ENCODE results near the gene TRMT1. TPM values are rescaled to one million over a fixed set of nuclear protein-coding genes. Genes with fewer than 3 reads are reported as not detected.

The TRMT1 gene
- polyA plus RNA-seq, 3 donors = 14.5 to 94.7 (median 14.5) TPM

DNA sequence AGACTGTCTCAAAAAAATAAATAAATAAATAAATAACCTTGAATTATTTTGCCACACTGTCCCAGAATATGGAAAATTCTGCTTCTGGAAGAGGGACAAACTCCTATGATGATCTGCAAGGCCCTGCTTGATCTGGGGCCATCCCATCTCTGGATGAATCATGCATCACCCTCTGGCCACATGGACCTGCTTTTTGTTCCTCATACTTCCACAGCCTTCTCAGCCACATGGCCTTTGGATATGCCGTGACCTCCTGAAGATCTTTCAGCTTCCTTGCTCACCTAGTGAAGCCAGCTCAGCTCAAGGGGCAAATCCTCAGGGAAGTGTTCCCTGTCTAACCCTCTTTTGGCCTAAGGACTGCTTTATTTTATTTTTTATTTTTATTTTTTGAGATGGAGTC lies 44.0 kb upstream of the TRMT1 start:
- TF ChIP-seq CTCF (IDR thresholded peaks at IDR 0.05) = no peak
- Mint-ChIP-seq H3K27me3 (ENCODE audit: low read depth in 3 of 3) (peaks cover 0 to 1% (median 0%) of the 10 kb centered on the region in 3 donors), H3K4me1 (peaks cover 67% of the 10 kb centered on the region), H3K36me3 (no peaks in the 10 kb centered on the region), H3K27ac (peak overlapping the region in 1 of 7 donors; percentile 35), H3K4me3 (no peak overlapping the region), H3K9me3 (peaks cover 0 to 5% (median 0%) of the 10 kb centered on the region in 7 donors)
- Histone ChIP-seq H3K36me3 (replicated peaks in 1 of 2; ENCODE audit: control insufficient read depth in 1 of 2, insufficient read depth in 2 of 2, low read length in 2 of 2) (no peaks in the 10 kb centered on the region), H3K9me3 (replicated peaks in 1 of 2; ENCODE audit: control insufficient read depth in 1 of 2, insufficient read depth in 1 of 2, low read length in 2 of 2) (no peaks in the 10 kb centered on the region), H3K27me3 (ENCODE audit: control insufficient read depth in 2 of 2, insufficient read depth in 2 of 2, low read length in 2 of 2) (no peaks in the 10 kb centered on the region), H3K4me1 (ENCODE audit: control insufficient read depth in 1 of 2, insufficient read depth in 2 of 2, low read length in 2 of 2) (peaks cover 63 to 81% of the 10 kb centered on the region in 2 donors), H3K9ac (ENCODE audit: insufficient read depth, low read length, poor library complexity, severe bottlenecking) (no peak overlapping the region), H2AFZ (ENCODE audit: insufficient read depth, low read depth, low read length, poor library complexity, severe bottlenecking) (no peak overlapping the region), H3K79me2 (ENCODE audit: insufficient read depth, low read length) (peaks cover 1% of the 10 kb centered on the region), H3K4me3 (replicated peaks in 1 of 3; ENCODE audit: low read depth in 2 of 3, low read length in 3 of 3) (no peak overlapping the region), H3K27ac (ENCODE audit: low read depth in 1 of 2, low read length in 2 of 2) (no peak overlapping the region), H3K4me2 (replicated peaks; ENCODE audit: extremely low read depth, low read length, poor library complexity, severe bottlenecking) (no peak overlapping the region), H4K20me1 (ENCODE audit: insufficient read depth, low read length) (peaks cover 10% of the 10 kb centered on the region)
- intact Hi-C loops (cut with micrococcal nuclease) = loop anchor here in 1 of 2 donors (5.0 kb wide), 1 partner anchor 47 kb away; no protein-coding TSS in a partner anchor
- peak in 2 of 3 donors; percentile 64 to 77 for DNase-seq
- no CpG with 5 or more reads among the region's 1 CpG for WGBS (ENCODE audit: insufficient coverage)

GRCh38 chr19:13159713-13160112 lies 43.2 kb upstream of the TRMT1 start:
- Histone ChIP-seq H2AFZ (ENCODE audit: insufficient read depth, low read depth, low read length, poor library complexity, severe bottlenecking) (no peak overlapping the region), H3K36me3 (replicated peaks in 1 of 2; ENCODE audit: control insufficient read depth in 1 of 2, insufficient read depth in 2 of 2, low read length in 2 of 2) (no peaks in the 10 kb centered on the region), H3K27me3 (ENCODE audit: control insufficient read depth in 2 of 2, insufficient read depth in 2 of 2, low read length in 2 of 2) (no peaks in the 10 kb centered on the region), H3K9ac (ENCODE audit: insufficient read depth, low read length, poor library complexity, severe bottlenecking) (no peak overlapping the region), H4K20me1 (ENCODE audit: insufficient read depth, low read length) (peaks cover 18% of the 10 kb centered on the region), H3K27ac (ENCODE audit: low read depth in 1 of 2, low read length in 2 of 2) (no peak overlapping the region), H3K9me3 (replicated peaks in 1 of 2; ENCODE audit: control insufficient read depth in 1 of 2, insufficient read depth in 1 of 2, low read length in 2 of 2) (no peaks in the 10 kb centered on the region), H3K4me3 (replicated peaks in 1 of 3; ENCODE audit: low read depth in 2 of 3, low read length in 3 of 3) (no peak overlapping the region), H3K4me1 (ENCODE audit: control insufficient read depth in 1 of 2, insufficient read depth in 2 of 2, low read length in 2 of 2) (peaks cover 60 to 81% of the 10 kb centered on the region in 2 donors), H3K4me2 (replicated peaks; ENCODE audit: extremely low read depth, low read length, poor library complexity, severe bottlenecking) (no peak overlapping the region), H3K79me2 (ENCODE audit: insufficient read depth, low read length) (peaks cover 8% of the 10 kb centered on the region)
- WGBS (ENCODE audit: insufficient coverage) = no CpG with 5 or more reads among the region's 3 CpGs
- peaks cover 0 to 5% (median 0%) of the 10 kb centered on the region in 7 donors for H3K9me3 Mint-ChIP-seq
- peaks cover 0 to 4% (median 0%) of the 10 kb centered on the region in 3 donors for H3K27me3 Mint-ChIP-seq (ENCODE audit: low read depth in 3 of 3)
- H3K4me1 Mint-ChIP-seq = peaks cover 60% of the 10 kb centered on the region
- peaks cover 0 to 3% of the 10 kb centered on the region in 2 donors for H3K36me3 Mint-ChIP-seq
- no peak for DNase-seq
- TF ChIP-seq CTCF (IDR thresholded peaks at IDR 0.05) = no peak
- intact Hi-C loops (cut with micrococcal nuclease) = loop anchor here (5.0 to 10.0 kb wide), 2 partner anchors 48 to 685 kb away; no protein-coding TSS in a partner anchor
- H3K27ac Mint-ChIP-seq = no peak overlapping the region
- H3K4me3 Mint-ChIP-seq = no peak overlapping the region

Measured in CD14-positive monocyte (primary cell).